Activated CD4-positive, alpha-beta T cell treated with anti-CD3 and anti-CD28 coated beads, Interleukin-2, amount 10 ng/mL, durations not matched to agents 7 days and 5 days (primary cell): ENCODE measurements around the gene BTBD8. TPM values are rescaled to one million over a fixed set of nuclear protein-coding genes. Genes with fewer than 3 reads are reported as not detected.
"Not testable (repeated sequence)": the region's sequence is repeated elsewhere in the genome, so short reads cannot be mapped to it uniquely, and the experiment has no call there.

Experiments
- CTCF ChIA-PET: fragments of 350-600 bp; sonication (Branson Sonifier 250); formaldehyde crosslinking; loops from one replicate; lab custom pipeline; 2021; ENCODE audit warnings: antibody characterized with exemption; lab: Charles Lee
- POLR2A ChIA-PET: fragments of 350-600 bp; sonication (Branson Sonifier 250); formaldehyde crosslinking; loops from one replicate; lab custom pipeline; 2021; ENCODE audit warnings: antibody characterized with exemption; lab: Charles Lee
- DNase-seq: peaks from one replicate; pipeline ENCODE4 v3.0.0-alpha.2; 2020
- H3K27ac Mint-ChIP-seq: one replicate; pipeline ENCODE4 v1.8.0; 2021; ENCODE audit warnings: mild to moderate bottlenecking, moderate library complexity, mixed read lengths
- H3K27me3 Mint-ChIP-seq: one replicate; pipeline ENCODE4 v1.8.0; 2021; ENCODE audit warnings: mixed read lengths
- H3K36me3 Mint-ChIP-seq: one replicate; pipeline ENCODE4 v1.8.0; 2021; ENCODE audit warnings: low read depth, mixed read lengths
- H3K4me1 Mint-ChIP-seq: one replicate; pipeline ENCODE4 v1.8.0; 2021; ENCODE audit warnings: mixed read lengths
- H3K4me3 Mint-ChIP-seq: one replicate; pipeline ENCODE4 v1.8.0; 2021; ENCODE audit warnings: mild to moderate bottlenecking, moderate library complexity, mixed read lengths
- H3K9me3 Mint-ChIP-seq: one replicate; pipeline ENCODE4 v1.8.0; 2021; ENCODE audit warnings: mixed read lengths
- total RNA-seq, 2 experiments: library from RNA; stranded (reverse); gene quantifications; one replicate each; pipeline ENCODE4 v1.2.3, GENCODE V29; 2021

The BTBD8 gene
- total RNA-seq, 2 experiments from 2014 or later, result 1.6 to 2.7 TPM

DNA sequence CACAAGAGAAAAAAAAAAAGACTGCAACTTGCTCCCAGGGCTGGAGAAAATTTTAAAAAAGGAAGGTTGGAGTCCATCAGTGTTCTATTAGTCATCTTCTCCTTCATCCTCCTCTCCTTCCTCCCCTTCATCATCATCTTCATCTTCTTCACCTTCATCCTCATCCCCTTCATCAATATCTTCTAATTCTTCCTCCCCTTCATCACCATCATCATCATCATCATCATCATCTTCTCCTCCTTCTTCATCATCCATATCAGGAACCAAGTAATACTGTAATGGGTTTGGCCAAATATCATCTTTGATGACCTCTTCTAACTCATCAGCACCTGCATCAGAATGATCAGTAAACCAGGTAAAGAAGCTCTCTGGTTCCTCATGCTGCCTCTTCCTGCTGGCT lies 5.7 kb upstream of the BTBD8 start:
- CTCF ChIA-PET, H3K4me3 Mint-ChIP-seq, H3K27ac Mint-ChIP-seq, H3K9me3 Mint-ChIP-seq, POLR2A ChIA-PET, H3K36me3 Mint-ChIP-seq, DNase-seq, H3K4me1 Mint-ChIP-seq, H3K27me3 Mint-ChIP-seq: not testable (repeated sequence)

- Mint-ChIP-seq H3K4me3 (no peak within 1 kb of the TSS), H3K4me1 (peaks cover 6% of the 10 kb centered on the region), H3K36me3 (no peaks in the 10 kb centered on the region), H3K9me3 (no peaks in the 10 kb centered on the region), H3K27ac (no peak within 1 kb of the TSS), H3K27me3 (peaks cover 4% of the 10 kb centered on the region)
- no peak for DNase-seq
- POLR2A ChIA-PET, result no interaction called here
- CTCF ChIA-PET, result interaction anchor here (0.9 to 1.1 kb wide), 2 partner anchors 11 to 49 kb away, joined by 3 read pairs; no protein-coding TSS in a partner anchor
These were observed 4.8 kb upstream of the BTBD8 start, which contains the start of gene SETSIP for GRCh38 chr1:92075311-92075710. Gene SETSIP, minus strand, starts transcription at chr1:92075411. Its CDS starts 0 bp downstream, at chr1:92075411.

DNA sequence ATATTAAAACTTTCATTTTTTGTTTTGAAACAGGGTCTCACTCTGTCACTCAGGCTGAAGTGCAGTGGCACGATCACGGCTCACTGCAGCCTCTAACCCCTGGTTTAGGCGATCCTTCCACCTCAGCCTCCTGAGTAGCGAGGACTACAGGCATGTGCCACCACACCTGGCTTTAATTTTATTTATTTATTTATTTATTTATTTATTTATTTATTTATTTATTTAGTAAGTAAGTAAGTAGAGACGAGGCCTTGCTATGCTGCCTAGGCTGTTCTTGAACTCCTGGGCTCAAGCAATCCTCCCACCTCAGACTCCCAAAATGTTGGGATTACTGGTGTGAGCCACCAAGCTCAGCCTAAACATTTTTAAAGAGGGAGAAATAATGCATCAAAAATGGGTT lies 3.8 kb upstream of the BTBD8 start:
- H3K27me3 Mint-ChIP-seq, result peaks cover 4% of the 10 kb centered on the region
- H3K4me1 Mint-ChIP-seq, result peaks cover 12% of the 10 kb centered on the region
- POLR2A ChIA-PET, result no interaction called here
- no peaks in the 10 kb centered on the region for H3K36me3 Mint-ChIP-seq
- H3K4me3 Mint-ChIP-seq, result no peak overlapping the region
- CTCF ChIA-PET, result interaction anchor here (0.9 to 1.1 kb wide), 3 partner anchors 12 to 62 kb away, joined by 3 to 5 read pairs (median 3); no protein-coding TSS in a partner anchor
- H3K27ac Mint-ChIP-seq, result no peak overlapping the region
- no peak for DNase-seq
- H3K9me3 Mint-ChIP-seq, result no peaks in the 10 kb centered on the region

- POLR2A ChIA-PET, result interaction anchor here (0.6 kb wide), 1 partner anchor 177 kb away, joined by 15 read pairs; no protein-coding TSS in a partner anchor
- H3K4me3 Mint-ChIP-seq, H3K36me3 Mint-ChIP-seq: not testable (repeated sequence)
These were observed 2.1 kb upstream of the BTBD8 start for GRCh38 chr1:92078077-92078476.

DNA sequence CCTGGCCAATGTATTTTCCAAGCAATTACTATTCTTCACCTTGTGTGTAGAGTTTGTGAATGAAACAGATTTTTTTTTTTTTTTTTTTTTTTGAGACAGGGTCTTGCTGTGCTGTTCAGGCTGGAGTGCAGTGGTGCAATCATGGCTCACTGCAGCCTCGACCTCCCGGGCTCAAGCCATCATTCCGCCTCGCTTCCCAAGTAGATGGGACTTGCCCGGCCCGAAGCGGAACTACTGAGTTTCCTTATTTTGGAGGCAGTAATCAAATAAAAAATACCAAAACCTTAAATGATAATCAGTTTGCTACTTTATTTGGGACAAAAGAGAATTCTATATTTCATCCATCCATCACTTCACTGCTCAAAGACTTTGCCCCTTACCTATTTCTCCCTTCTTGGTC lies 704 bp upstream of the BTBD8 start:
- ChIA-PET CTCF (no interaction called here), POLR2A (no interaction called here)
- Mint-ChIP-seq H3K4me3 (peak overlapping the region; percentile 98), H3K27me3 (peaks cover 1% of the 10 kb centered on the region), H3K27ac (no peak overlapping the region), H3K36me3 (peaks cover 4% of the 10 kb centered on the region), H3K9me3 (peaks cover 2% of the 10 kb centered on the region), H3K4me1 (peaks cover 17% of the 10 kb centered on the region)
- no peak for DNase-seq

More at GRCh38 chr1:92078077-92078476, 2.1 kb upstream of the BTBD8 start:
- CTCF ChIA-PET, H3K27me3 Mint-ChIP-seq, H3K27ac Mint-ChIP-seq, H3K9me3 Mint-ChIP-seq, DNase-seq: not testable (repeated sequence)
- peaks cover 17% of the 10 kb centered on the region for H3K4me1 Mint-ChIP-seq

- Mint-ChIP-seq H3K27me3 (no peaks in the 10 kb centered on the region), H3K27ac (no peak overlapping the region), H3K4me1 (peaks cover 17% of the 10 kb centered on the region), H3K4me3 (peak overlapping the region; percentile 98), H3K9me3 (peaks cover 14% of the 10 kb centered on the region), H3K36me3 (peaks cover 8% of the 10 kb centered on the region)
- ChIA-PET POLR2A (no interaction called here), CTCF (interaction anchor here (0.7 to 1.1 kb wide), 3 partner anchors 9 to 79 kb away, joined by 3 read pairs; no protein-coding TSS in a partner anchor)
- DNase-seq, result no peak
These were observed 886 bp downstream of the BTBD8 start for GRCh38 chr1:92081031-92081430.

GRCh38 chr1:92084651-92085050 lies 4.5 kb downstream of the BTBD8 start:
- CTCF ChIA-PET, result no interaction called here
- POLR2A ChIA-PET, result no interaction called here
- Mint-ChIP-seq H3K27ac (no peak overlapping the region), H3K4me1 (peaks cover 17% of the 10 kb centered on the region), H3K9me3 (peaks cover 14% of the 10 kb centered on the region), H3K4me3 (no peak overlapping the region), H3K27me3 (no peaks in the 10 kb centered on the region), H3K36me3 (peaks cover 11% of the 10 kb centered on the region)
- no peak for DNase-seq

DNA sequence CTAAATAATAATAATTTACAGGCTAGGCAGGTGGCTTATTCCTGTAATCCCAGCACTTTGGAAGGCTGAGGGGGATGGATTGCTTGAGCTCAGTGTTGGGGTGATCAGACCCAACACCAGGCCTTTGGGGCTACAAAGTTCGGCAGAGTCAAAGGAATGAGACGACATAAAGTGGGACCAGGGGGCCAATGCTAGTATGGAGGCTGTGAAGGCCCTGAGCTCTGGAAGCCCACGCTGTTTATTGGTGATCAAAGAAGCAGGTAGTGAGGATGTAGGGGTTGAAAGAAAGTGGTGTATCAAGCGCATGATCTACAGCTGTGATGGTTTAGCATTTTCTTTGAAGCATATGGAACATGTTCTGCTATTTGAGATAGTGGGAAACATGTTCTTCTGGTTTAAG lies 5.6 kb downstream of the BTBD8 start:
- ChIA-PET CTCF (interaction anchor here (1.1 kb wide), 1 partner anchor 54 kb away, joined by 3 read pairs; no protein-coding TSS in a partner anchor), POLR2A (no interaction called here)
- H3K27ac Mint-ChIP-seq, result no peak overlapping the region
- no peak for DNase-seq
- no peak overlapping the region for H3K4me3 Mint-ChIP-seq
- no peaks in the 10 kb centered on the region for H3K27me3 Mint-ChIP-seq
- peaks cover 11% of the 10 kb centered on the region for H3K36me3 Mint-ChIP-seq
- peaks cover 10% of the 10 kb centered on the region for H3K4me1 Mint-ChIP-seq
- peaks cover 14% of the 10 kb centered on the region for H3K9me3 Mint-ChIP-seq

- Mint-ChIP-seq H3K27ac (no peak overlapping the region), H3K9me3 (peaks cover 14% of the 10 kb centered on the region), H3K4me3 (no peak overlapping the region), H3K4me1 (no peaks in the 10 kb centered on the region), H3K27me3 (no peaks in the 10 kb centered on the region), H3K36me3 (peaks cover 7% of the 10 kb centered on the region)
- CTCF ChIA-PET, result no interaction called here
- DNase-seq, result no peak
- POLR2A ChIA-PET, result no interaction called here
These were observed 7.4 kb downstream of the BTBD8 start for GRCh38 chr1:92087542-92087941.

DNA sequence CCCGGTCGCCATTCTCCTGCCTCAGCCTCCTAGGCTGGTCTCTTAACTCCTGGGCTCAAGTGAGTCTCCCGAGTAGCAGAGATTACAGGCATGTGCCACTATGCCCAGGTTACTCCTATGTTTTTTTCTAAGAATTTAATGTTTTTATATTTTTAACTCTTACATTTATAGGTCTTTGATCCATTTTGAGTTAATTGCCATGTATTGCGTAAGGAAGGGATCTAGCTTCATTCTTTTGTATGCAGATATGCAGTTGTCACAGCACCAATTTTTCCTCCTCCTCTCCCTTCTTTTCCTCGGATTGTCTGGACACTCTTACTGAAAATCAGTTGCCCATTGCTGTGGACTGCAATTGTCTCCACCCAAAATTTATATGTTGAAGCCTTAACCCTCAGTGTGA lies 11.5 kb downstream of the BTBD8 start:
- Mint-ChIP-seq H3K4me3 (no peak overlapping the region), H3K27ac (no peak overlapping the region), H3K36me3 (no peaks in the 10 kb centered on the region), H3K4me1 (no peaks in the 10 kb centered on the region), H3K9me3 (no peaks in the 10 kb centered on the region), H3K27me3 (no peaks in the 10 kb centered on the region)
- ChIA-PET POLR2A (no interaction called here), CTCF (no interaction called here)
- no peak for DNase-seq

DNA sequence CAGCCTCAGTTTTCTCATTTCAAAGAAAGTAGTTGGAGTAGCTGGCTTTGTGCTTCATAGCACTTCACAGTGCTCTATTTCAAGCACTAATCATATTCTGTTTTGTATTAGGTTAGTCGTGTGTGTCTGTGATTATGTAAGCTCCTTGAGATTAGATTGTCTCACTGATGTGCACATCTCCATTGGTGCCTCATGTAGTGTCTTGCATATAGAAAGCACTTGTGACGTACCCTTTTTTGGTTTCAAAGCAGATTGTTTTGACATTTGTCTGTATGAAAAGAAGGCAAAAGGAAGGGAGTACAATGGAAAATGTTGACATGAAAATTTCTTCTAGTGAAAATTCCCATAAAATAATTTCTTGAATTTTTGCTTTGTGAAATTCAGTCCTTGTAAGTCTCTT lies 13.9 kb downstream of the BTBD8 start:
- DNase-seq, result no peak
- CTCF ChIA-PET, result no interaction called here
- no peak overlapping the region for H3K4me3 Mint-ChIP-seq
- no peaks in the 10 kb centered on the region for H3K4me1 Mint-ChIP-seq
- no peak overlapping the region for H3K27ac Mint-ChIP-seq
- POLR2A ChIA-PET, result no interaction called here
- no peaks in the 10 kb centered on the region for H3K27me3 Mint-ChIP-seq
- no peaks in the 10 kb centered on the region for H3K9me3 Mint-ChIP-seq
- H3K36me3 Mint-ChIP-seq, result no peaks in the 10 kb centered on the region

GRCh38 chr1:92094595-92094994 lies 14.4 kb downstream of the BTBD8 start:
- no peak for DNase-seq
- Mint-ChIP-seq H3K27me3 (no peaks in the 10 kb centered on the region), H3K4me1 (no peaks in the 10 kb centered on the region), H3K4me3 (no peak overlapping the region), H3K9me3 (no peaks in the 10 kb centered on the region), H3K27ac (no peak overlapping the region), H3K36me3 (no peaks in the 10 kb centered on the region)
- ChIA-PET CTCF (no interaction called here), POLR2A (no interaction called here)

DNA sequence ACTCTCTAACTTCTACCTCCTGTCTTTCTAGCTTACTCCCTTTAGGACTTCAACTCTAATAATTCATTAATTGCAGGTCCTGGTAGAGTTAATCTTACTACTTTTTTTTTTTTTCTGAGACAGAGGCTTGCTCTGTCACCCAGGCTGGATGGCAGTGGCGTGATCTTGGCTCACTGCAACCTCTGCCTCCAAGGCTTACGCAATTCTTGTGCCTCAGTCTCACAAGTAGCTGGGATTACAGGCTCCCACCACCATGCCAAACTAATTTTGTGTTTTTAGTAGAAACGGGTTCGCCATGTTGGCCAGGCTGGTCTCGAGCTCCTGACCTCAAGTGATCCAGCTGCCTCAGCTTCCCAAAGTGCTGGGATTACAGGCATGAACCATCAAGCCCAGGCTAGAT lies 15.7 kb downstream of the BTBD8 start:
- no peak for DNase-seq
- no peaks in the 10 kb centered on the region for H3K9me3 Mint-ChIP-seq
- H3K27ac Mint-ChIP-seq, result no peak overlapping the region
- no peak overlapping the region for H3K4me3 Mint-ChIP-seq
- no peaks in the 10 kb centered on the region for H3K27me3 Mint-ChIP-seq
- ChIA-PET CTCF (interaction anchor here (0.8 kb wide), 1 partner anchor 90 kb away, joined by 3 read pairs; no protein-coding TSS in a partner anchor), POLR2A (interaction anchor here (0.6 kb wide), 2 partner anchors 320 to 1336 kb away, joined by 5 to 6 read pairs; no protein-coding TSS in a partner anchor)
- no peaks in the 10 kb centered on the region for H3K36me3 Mint-ChIP-seq
- H3K4me1 Mint-ChIP-seq, result no peaks in the 10 kb centered on the region

- ChIA-PET CTCF (interaction anchor here (0.8 kb wide), 1 partner anchor 90 kb away, joined by 3 read pairs; no protein-coding TSS in a partner anchor), POLR2A (no interaction called here)
- DNase-seq, result no peak
- H3K4me3 Mint-ChIP-seq, result no peak overlapping the region
- H3K4me1 Mint-ChIP-seq, result no peaks in the 10 kb centered on the region
- no peaks in the 10 kb centered on the region for H3K9me3 Mint-ChIP-seq
- H3K36me3 Mint-ChIP-seq, result no peaks in the 10 kb centered on the region
- no peak overlapping the region for H3K27ac Mint-ChIP-seq
- H3K27me3 Mint-ChIP-seq, result no peaks in the 10 kb centered on the region
These were observed 16.2 kb downstream of the BTBD8 start for GRCh38 chr1:92096317-92096716.
